HG02981 (cell line): Measurements from ENCODE around the gene AFM.

Experiments used
- ATAC-seq: cut with Tn5 transposase; IDR thresholded peaks from one replicate; pipeline ENCODE4 v1.9.1; 2021; ENCODE audit warnings: mild to moderate bottlenecking, moderate library complexity; ENCODE audit not compliant: unreplicated experiment

Gene AFM

GRCh38 chr4:73448448-73449203, 32.9 kb upstream of the AFM start:
- ATAC-seq: no peak

GRCh38 chr4:73450398-73451004, 31.0 kb upstream of the AFM start:
- ATAC-seq: no peak

- ATAC-seq: no peak
Measured at GRCh38 chr4:73451404-73451803, 30.1 kb upstream of the AFM start.

GRCh38 chr4:73451981-73452747, 29.4 kb upstream of the AFM start:
- ATAC-seq: no peak

- ATAC-seq: no peak
Measured at GRCh38 chr4:73452953-73453700, 28.4 kb upstream of the AFM start.

GRCh38 chr4:73453701-73454005, 27.9 kb upstream of the AFM start:
- no peak for ATAC-seq

- no peak for ATAC-seq
Measured at GRCh38 chr4:73454920-73455319, 26.6 kb upstream of the AFM start.

GRCh38 chr4:73456177-73457022, 25.1 kb upstream of the AFM start:
- no peak for ATAC-seq

GRCh38 chr4:73458184-73459047, 23.1 kb upstream of the AFM start:
- no peak for ATAC-seq

GRCh38 chr4:73459048-73459421, 22.5 kb upstream of the AFM start:
- ATAC-seq: no peak

GRCh38 chr4:73460913-73461522, 20.5 kb upstream of the AFM start:
- ATAC-seq: no peak

GRCh38 chr4:73468170-73468569, 13.4 kb upstream of the AFM start:
- no peak for ATAC-seq

GRCh38 chr4:73470728-73471127, 10.8 kb upstream of the AFM start:
- ATAC-seq: no peak

GRCh38 chr4:73477176-73477575, 4.4 kb upstream of the AFM start:
- no peak for ATAC-seq

- ATAC-seq: no peak
Measured at GRCh38 chr4:73479323-73479722, 2.2 kb upstream of the AFM start.

- ATAC-seq: no peak
Measured at GRCh38 chr4:73485085-73485484, 3.5 kb downstream of the AFM start.

- no peak for ATAC-seq
Measured at GRCh38 chr4:73485596-73485995, 4.1 kb downstream of the AFM start.

- no peak for ATAC-seq
Measured at GRCh38 chr4:73486497-73486896, 5.0 kb downstream of the AFM start.

- ATAC-seq: no peak
Measured at GRCh38 chr4:73487233-73487632, 5.7 kb downstream of the AFM start.
